GM12891 (cell line): ENCODE data around the gene RIMBP2.

ENCODE experiments used
- PAX5 ChIP-seq: IDR thresholded peaks from 2 replicates; pipeline ENCODE4 v1.6.1; 2011; ENCODE audit warnings: low read length, moderate library complexity, mild to moderate bottlenecking; ENCODE audit not compliant: insufficient read depth, severe bottlenecking
- POLR2A ChIP-seq: IDR thresholded peaks from 2 replicates; pipeline ENCODE4 v1.6.1; 2011; ENCODE audit warnings: low read depth, low read length, control low read depth
- POLR2AphosphoS5 ChIP-seq: IDR thresholded peaks from 2 replicates; pipeline ENCODE4 v1.6.1; 2011; ENCODE audit warnings: low read depth, low read length, control low read depth
- POU2F2 ChIP-seq: IDR thresholded peaks from 2 replicates; pipeline ENCODE4 v1.6.1; 2011; ENCODE audit warnings: low read depth, mild to moderate bottlenecking, control low read depth, low read length, moderate library complexity
- SPI1 ChIP-seq: IDR thresholded peaks from 2 replicates; pipeline ENCODE4 v1.6.1; 2011; ENCODE audit warnings: low read depth, low read length, control low read depth
- TAF1 ChIP-seq: IDR thresholded peaks from 2 replicates; pipeline ENCODE4 v1.6.1; 2011; ENCODE audit warnings: low read depth, low read length, control low read depth

- TF ChIP-seq POLR2AphosphoS5 (no peak), TAF1 (no peak), POLR2A (no peak), POU2F2 (no peak), SPI1 (no peak), PAX5 (no peak)
Measured at GRCh38 chr12:130491421-130492357, 224.4 kb downstream of the RIMBP2 start.
